GM18868 (cell line): ENCODE data around the gene PRSS3.
A peak's percentile ranks its signal among the peaks of the same experiment; 100 is the strongest.
"Not testable (repeated sequence)": the region's sequence is repeated elsewhere in the genome, so short reads cannot be mapped to it uniquely, and the experiment has no call there.

ENCODE experiments used
- ATAC-seq: cut with Tn5 transposase; IDR thresholded peaks from one replicate; pipeline ENCODE4 v1.9.1; 2021; ENCODE audit warnings: mild to moderate bottlenecking, moderate library complexity; ENCODE audit not compliant: unreplicated experiment

Gene PRSS3

GRCh38 chr9:33785914-33786313 is 9.4 kb upstream of the PRSS3 start:
- ATAC-seq: no peak

- no peak for ATAC-seq
Measured at GRCh38 chr9:33786681-33787080, 8.7 kb upstream of the PRSS3 start.

- no peak for ATAC-seq
Measured at GRCh38 chr9:33787839-33788238, 7.5 kb upstream of the PRSS3 start.

GRCh38 chr9:33789429-33789828 is 5.9 kb upstream of the PRSS3 start:
- ATAC-seq: not testable (repeated sequence)

- no peak for ATAC-seq
Measured at GRCh38 chr9:33791117-33791516, 4.2 kb upstream of the PRSS3 start.

DNA sequence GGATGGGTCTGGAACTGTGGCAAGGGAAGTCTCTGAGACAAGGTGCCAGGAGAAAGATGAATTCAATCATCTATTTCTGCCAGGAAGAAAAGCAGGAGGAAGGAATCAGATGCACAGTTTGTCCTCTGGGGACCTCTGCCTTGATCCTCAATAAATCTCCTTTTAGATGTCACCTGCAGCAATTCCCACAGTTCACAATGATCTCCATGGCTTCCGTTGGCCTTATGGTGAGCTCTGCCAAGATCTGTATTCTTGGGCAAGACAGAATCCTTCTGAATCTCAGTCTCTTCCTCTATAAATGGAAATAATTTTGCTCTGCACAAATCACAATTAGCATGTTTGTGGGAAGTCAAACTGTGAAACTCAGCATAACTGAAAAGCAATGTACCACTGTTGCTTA is 1.9 kb upstream of the PRSS3 start:
- ATAC-seq: not testable (repeated sequence)

DNA sequence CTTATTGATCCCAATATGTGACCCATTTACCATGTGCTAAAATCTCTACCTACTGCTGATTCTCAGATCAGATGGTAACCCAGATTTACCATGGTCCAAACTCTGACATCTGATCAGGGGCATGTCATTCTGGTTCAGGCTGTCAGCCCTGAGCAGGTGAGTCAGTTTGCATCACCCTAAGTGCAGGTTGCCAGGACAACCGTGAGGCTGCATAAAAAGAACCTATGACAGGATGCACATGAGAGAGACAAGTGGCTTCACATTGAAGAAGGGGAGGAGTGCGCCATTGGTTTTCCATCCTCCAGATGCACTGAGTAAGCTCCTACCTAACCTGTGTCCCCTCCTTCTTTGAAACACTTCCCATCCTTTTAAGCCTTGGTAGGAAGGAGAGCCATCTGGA is 801 bp upstream of the PRSS3 start:
- ATAC-seq: no peak

GRCh38 chr9:33795819-33796218 is 458 bp downstream of the PRSS3 start:
- no peak for ATAC-seq

DNA sequence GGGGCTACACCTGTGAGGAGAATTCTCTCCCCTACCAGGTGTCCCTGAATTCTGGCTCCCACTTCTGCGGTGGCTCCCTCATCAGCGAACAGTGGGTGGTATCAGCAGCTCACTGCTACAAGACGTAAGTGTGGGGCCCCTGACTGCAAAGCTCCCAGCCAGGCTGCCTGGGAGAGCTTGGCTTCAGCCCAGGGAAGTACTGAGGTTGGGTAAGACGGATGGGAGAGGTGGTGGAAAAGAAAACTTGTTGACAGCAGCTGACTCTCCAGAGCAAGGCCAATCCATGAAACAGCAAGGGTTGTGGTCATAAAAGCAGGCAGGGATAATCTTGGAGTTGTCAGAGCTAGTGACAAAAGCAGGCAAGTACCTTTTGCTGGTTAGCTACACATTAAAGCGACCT is 1.3 kb downstream of the PRSS3 start:
- ATAC-seq: not testable (repeated sequence)

- ATAC-seq: no peak
Measured at GRCh38 chr9:33797837-33798236, 2.5 kb downstream of the PRSS3 start.

DNA sequence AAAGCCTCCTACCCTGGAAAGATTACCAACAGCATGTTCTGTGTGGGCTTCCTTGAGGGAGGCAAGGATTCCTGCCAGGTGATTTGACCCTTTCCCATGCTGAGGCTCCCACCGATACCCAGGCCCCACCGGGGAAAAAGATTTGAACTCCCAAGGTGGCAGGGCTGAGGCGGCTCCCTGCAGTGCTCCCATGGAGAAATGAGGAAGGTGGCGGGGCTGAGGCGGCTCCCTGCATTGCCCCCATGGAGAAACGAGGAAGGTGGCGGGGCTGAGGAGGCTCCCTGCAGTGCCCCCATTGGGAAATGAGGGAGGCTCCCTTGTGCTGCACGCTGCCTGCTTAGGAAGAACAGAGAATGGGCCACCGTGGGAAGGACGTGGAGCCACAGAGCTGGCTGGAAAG is 3.2 kb downstream of the PRSS3 start:
- no peak for ATAC-seq

DNA sequence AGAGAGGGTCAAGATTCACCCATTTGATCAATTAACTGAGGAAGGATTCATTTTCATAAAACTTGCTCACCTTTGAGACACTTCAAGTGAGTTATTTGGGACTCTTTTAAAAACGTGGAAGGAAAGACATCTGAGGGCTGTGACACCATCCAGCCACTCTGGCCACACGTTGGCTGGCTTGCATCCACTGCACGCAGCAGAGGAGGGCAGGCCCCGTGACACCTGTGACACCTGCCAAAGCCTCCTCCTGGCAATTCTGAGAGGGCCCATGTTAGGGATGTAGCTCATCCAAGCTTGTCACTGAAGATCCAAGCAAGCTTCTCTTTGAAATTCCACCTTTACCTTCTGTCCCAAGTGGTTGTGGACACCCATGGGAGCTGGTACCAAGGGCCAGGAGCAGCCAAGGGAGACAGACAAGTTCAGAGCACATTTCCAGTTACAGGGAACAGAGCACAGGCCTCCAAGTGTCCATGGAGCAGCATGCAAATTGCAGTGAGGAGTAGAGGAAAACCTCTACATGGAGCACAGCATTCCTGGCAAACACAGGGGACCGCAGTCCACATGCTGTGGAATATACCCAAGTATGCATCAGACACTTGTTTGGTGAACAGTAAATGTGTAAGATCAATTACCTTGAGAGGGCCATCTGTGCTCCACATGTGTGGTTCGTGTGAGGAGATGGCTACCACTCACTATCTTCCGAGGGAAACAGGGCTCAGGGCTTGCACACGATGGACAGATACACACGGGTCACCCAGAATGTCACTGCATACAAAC is 4.8 kb downstream of the PRSS3 start:
- no peak for ATAC-seq

- ATAC-seq: no peak
Measured at GRCh38 chr9:33800886-33801285, 5.5 kb downstream of the PRSS3 start.

DNA sequence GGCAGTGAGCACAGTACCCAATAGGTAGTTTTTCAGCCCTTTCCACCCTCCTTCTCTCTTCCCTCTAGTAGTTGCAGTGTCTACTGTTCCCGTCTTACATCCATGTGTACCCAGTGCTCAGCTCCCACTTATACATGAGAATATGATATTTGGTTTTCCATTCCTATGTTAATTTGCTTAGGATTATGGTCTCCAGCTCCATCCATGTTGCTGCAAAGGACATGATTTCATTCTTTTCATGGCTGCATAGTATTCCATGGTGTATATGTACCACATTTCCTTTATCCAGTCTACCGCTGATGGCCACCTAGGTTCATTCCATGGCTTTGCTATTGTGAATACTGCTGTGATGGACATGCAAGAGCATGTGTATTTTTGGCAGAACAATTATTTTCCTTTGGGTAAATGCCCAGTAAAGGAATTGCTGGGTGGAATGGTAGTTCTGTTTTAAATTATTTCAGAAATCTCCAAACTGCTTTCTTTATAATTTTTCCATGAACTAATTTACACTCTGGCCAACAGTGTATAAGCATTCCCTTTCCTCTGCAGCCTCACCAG is 6.7 kb downstream of the PRSS3 start:
- ATAC-seq: not testable (repeated sequence)

GRCh38 chr9:33804196-33804595 is 8.8 kb downstream of the PRSS3 start:
- not testable (repeated sequence) for ATAC-seq

DNA sequence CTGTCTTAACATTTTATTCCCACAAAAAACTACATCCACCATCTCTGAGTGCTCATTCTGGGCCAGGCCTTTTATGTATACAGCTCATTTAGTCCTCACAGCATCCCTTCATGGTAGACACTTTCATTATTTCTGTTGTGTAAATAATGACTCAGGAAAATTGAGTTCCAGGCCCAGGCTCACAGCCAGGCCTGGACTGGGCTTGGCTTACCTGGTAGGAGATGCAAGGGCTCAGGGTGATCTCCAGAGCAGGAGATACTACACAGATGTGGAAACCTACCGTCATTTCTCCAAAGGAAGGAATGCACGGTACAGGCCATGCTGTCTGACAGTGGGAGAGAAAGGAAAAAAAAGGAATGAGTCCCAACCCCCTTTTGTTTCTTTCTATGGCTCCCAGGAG is 11.8 kb downstream of the PRSS3 start:
- not testable (repeated sequence) for ATAC-seq

GRCh38 chr9:33808979-33809322 is 13.6 kb downstream of the PRSS3 start:
- not testable (repeated sequence) for ATAC-seq

DNA sequence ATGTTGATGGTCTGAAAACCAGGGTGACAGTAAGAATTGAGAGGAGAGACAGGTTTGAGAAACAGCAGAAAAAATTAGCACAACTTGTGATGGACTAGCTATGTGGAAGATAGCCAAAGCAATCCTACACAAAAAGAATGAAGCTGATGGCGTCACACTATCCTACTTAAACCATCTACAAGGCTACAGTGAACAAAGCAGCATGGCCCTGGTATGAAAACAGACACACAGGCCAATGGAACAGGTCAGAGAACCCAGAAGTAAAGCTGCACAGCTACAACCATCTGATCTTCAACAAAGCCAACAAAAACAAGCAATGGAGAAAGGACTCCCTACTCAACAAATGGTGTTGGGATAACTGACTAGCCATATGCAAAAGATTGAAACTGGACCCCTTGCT is 14.1 kb downstream of the PRSS3 start:
- ATAC-seq: no peak

GRCh38 chr9:33813712-33814641 is 18.6 kb downstream of the PRSS3 start:
- ATAC-seq: no peak

DNA sequence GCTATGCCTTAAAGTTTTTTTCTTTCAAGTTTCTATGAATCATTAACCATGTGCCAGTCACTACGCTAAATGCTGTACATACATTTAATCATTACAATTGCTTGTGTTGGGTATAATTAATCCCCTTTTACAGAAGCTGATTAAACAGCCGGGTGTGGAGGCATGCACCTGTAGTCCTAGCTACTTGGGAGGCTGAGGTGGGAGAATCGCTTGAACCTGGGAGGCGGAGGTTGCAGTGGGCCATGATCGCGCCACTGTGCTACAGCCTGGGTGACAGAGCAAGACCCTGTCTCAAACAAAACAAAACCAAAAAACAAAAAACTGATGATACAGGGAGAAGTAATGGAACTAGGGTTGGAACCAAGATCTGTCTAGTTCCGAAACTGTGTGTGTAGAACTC is 20.4 kb downstream of the PRSS3 start:
- no peak for ATAC-seq

DNA sequence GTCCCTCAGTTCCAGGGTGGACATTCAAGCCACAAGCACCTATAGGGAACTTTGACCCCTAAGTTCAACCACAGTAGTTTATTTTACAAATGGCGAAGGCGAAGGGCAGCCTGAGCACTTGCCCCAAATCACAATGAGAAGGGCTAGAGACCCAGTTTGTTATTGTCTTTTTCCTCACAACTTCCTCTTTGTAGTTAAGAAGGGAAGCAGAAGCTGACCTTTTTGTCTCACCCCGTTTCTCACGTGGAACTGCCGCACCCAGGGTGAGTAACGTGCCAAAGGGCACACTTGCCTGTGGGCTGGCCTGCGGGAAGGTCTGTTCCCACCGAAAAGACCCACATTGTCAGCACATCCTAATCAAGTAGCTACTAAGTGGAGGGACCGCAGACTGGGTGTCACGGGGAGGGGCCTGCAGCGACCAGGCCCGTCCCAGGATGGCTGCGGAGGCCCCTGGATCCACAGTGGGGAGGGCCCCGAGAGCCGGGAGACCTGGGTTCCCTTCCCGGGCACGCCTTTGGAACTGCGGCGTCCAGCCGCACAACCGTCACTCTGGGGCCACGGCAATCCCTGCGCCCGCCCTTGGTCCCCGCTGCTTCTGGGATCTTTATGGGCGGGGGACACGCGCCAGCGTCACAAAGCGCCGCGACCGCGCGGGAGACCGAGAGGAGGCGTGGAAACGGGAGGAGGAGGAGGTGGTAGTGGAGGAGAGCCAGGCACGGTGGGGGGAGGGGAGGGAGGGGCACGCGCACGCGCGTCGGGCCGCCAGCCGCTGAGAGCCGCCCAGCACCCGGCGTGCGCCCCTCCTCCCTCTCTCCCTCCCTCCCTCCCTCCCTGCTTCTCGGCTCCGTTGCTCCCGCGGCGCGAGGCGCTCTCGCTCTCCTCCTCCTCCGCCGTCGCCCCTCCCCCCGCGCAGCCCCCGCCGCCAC is 21.2 kb downstream of the PRSS3 start, which contains the start of gene UBE2R2:
TSS of gene UBE2R2 (plus strand) at position 834 of the 926 bp plus-strand sequence. CDS start 598 bp downstream, outside the sequence.
- ATAC-seq: peak; percentile 62
